Liver (tissue), 10 donors: ENCODE measurements around the gene RPE65. TPM values are rescaled to one million over a fixed set of nuclear protein-coding genes. Genes with fewer than 3 reads are reported as not detected.

Experiments
- DNase-seq: peaks from one replicate; pipeline ENCODE4 v3.0.0-alpha.2; 2017; ENCODE audit warnings: low spot score
- H3K27ac ChIP-seq, 2 donors: one replicate each; pipeline ENCODE4 v1.7.0; 2013; ENCODE audit warnings: inconsistent platforms in 2 of 2, low read length in 2 of 2, control low read depth in 1 of 2, low read depth in 1 of 2, mild to moderate bottlenecking in 1 of 2
- H3K27me3 ChIP-seq, 4 donors: one replicate each; pipeline versions ENCODE4 v1.6.1 to v1.7.0; 2013; ENCODE audit warnings: low read length in 3 of 4, inconsistent platforms in 1 of 4, mild to moderate bottlenecking in 1 of 4, moderate library complexity in 1 of 4; ENCODE audit not compliant: control insufficient read depth in 4 of 4, insufficient read depth in 4 of 4
- H3K36me3 ChIP-seq, 4 donors: one replicate each; pipeline versions ENCODE4 v1.6.1 to v1.7.0; 2013; ENCODE audit warnings: low read length in 3 of 4, mild to moderate bottlenecking in 3 of 4, low read depth in 1 of 4, moderate library complexity in 1 of 4; ENCODE audit not compliant: control insufficient read depth in 4 of 4, insufficient read depth in 3 of 4
- H3K4me1 ChIP-seq, 4 donors: one replicate each; pipeline versions ENCODE4 v1.6.1 to v1.7.0; 2013; ENCODE audit warnings: low read length in 3 of 4, mild to moderate bottlenecking in 3 of 4, moderate library complexity in 1 of 4; ENCODE audit not compliant: control insufficient read depth in 4 of 4, insufficient read depth in 4 of 4
- H3K4me3 ChIP-seq, 3 donors: one replicate each; pipeline versions ENCODE4 v1.6.1 to v1.7.0; 2013; ENCODE audit warnings: low read length in 3 of 3, control low read depth in 1 of 3, low read depth in 1 of 3, mild to moderate bottlenecking in 1 of 3
- H3K9ac ChIP-seq, 2 donors: one replicate each; pipeline ENCODE4 v1.7.0; 2013; ENCODE audit warnings: low read length in 2 of 2, mild to moderate bottlenecking in 2 of 2, moderate library complexity in 2 of 2, control low read depth in 1 of 2, low read depth in 1 of 2
- H3K9me3 ChIP-seq, 4 donors: one replicate each; pipeline versions ENCODE4 v1.6.1 to v1.7.0; 2013; ENCODE audit warnings: low read length in 3 of 4; ENCODE audit not compliant: control insufficient read depth in 4 of 4
- ATF3 ChIP-seq: IDR thresholded peaks from 2 replicates; pipeline ENCODE4 v1.6.1; 2016; ENCODE audit warnings: antibody characterized with exemption
- EGR1 ChIP-seq, 2 donors: IDR thresholded peaks; 2 replicates each; pipeline ENCODE4 v1.6.1; 2016 to 2018; ENCODE audit warnings: antibody characterized with exemption in 2 of 2, low read depth in 2 of 2
- FOXA2 ChIP-seq: IDR thresholded peaks from 2 replicates; pipeline ENCODE4 v1.6.1; 2016; ENCODE audit warnings: antibody characterized with exemption
- HNF4A ChIP-seq, 2 donors: conservative IDR thresholded peaks; 2 replicates each; pipeline ENCODE4 v1.6.1; 2016; ENCODE audit warnings: antibody characterized with exemption in 2 of 2, mild to moderate bottlenecking in 2 of 2
- HNF4G ChIP-seq: IDR thresholded peaks from 2 replicates; pipeline ENCODE4 v1.6.1; 2016; ENCODE audit warnings: antibody characterized with exemption
- JUND ChIP-seq, 2 donors: IDR thresholded peaks; 2 replicates each; pipeline ENCODE4 v1.6.1; 2016; ENCODE audit warnings: antibody characterized with exemption in 2 of 2
- NR2F2 ChIP-seq: IDR thresholded peaks from 2 replicates; pipeline ENCODE4 v1.6.1; 2016; ENCODE audit warnings: antibody characterized with exemption
- RAD21 ChIP-seq, 2 donors: IDR thresholded peaks; 2 replicates each; pipeline ENCODE4 v1.6.1; 2016; ENCODE audit warnings: antibody characterized with exemption in 2 of 2, mild to moderate bottlenecking in 2 of 2
- SP1 ChIP-seq: IDR thresholded peaks from 2 replicates; pipeline ENCODE4 v1.6.1; 2018; ENCODE audit warnings: antibody characterized with exemption, mild to moderate bottlenecking
- TAF1 ChIP-seq: conservative IDR thresholded peaks from 2 replicates; pipeline ENCODE4 v1.6.1; 2016; ENCODE audit warnings: antibody characterized with exemption, mild to moderate bottlenecking
- polyA plus RNA-seq, 2 donors: library from polyadenylated mRNA; stranded (reverse) in 1 of 2; unstranded in 1 of 2; fragments of 200-250 nt in 1 of 2; fragments of >200 nt in 1 of 2; fragmentation: Nextera tagmentation in 1 of 2; extraction: Ambion mirVana in 1 of 2; gene quantifications; one replicate each; pipeline versions ENCODE4 v1.2.1 to v1.2.3, GENCODE V29; 2013 to 2015
- small RNA-seq: library from RNA; depleted of rRNA; stranded (forward); fragments of <200 nt; gene quantifications from one replicate; pipeline ENCODE3, GENCODE V24; 2014
- total RNA-seq, 2 donors: library from RNA; depleted of rRNA; stranded (reverse); fragments of >200 nt; gene quantifications; one replicate each; pipeline ENCODE4 v1.2.3, GENCODE V29; 2014
- TF ChIP-seq, protein P1 (sequence below): IDR thresholded peaks from 2 replicates; pipeline ENCODE4 v1.6.1; 2016; ENCODE audit warnings: antibody characterized with exemption
- TF ChIP-seq, protein P2 (sequence below): IDR thresholded peaks from 2 replicates; pipeline ENCODE4 v1.6.1; 2016; ENCODE audit warnings: antibody characterized with exemption
- TF ChIP-seq, protein P3 (sequence below): fragments of 150-350 bp; IDR thresholded peaks from 2 replicates; pipeline ENCODE4 v1.5.1; 2017; ENCODE audit warnings: improper control_type of control experiment, low read depth, low read length; ENCODE audit not compliant: missing input control
- TF ChIP-seq, protein P4 (sequence below): IDR thresholded peaks from 2 replicates; pipeline ENCODE4 v1.6.1; 2016; ENCODE audit warnings: antibody characterized with exemption, mild to moderate bottlenecking
- donor health status: healthy.
- donor health status: healthy.
- donor health status: healthy.
- donor health status: healthy.
- donor health status: healthy.

RPE65 gene
- total and polyA plus RNA-seq, 4 donors = not detected

GRCh38 chr1:68379085-68379478, 70.7 kb downstream of the RPE65 start:
- TF ChIP-seq NR2F2 (no peak), JUND (IDR thresholded peaks at IDR 0.05) (no peak), FOXA2 (no peak), EGR1 (IDR thresholded peaks at IDR 0.05; ENCODE audit: low read depth in 2 of 2) (no peak), ATF3 (no peak), SP1 (no peak), HNF4G (no peak), RAD21 (IDR thresholded peaks at IDR 0.05) (no peak), TAF1 (no peak), HNF4A (conservative IDR thresholded peaks at IDR 0.05) (no peak)
- TF ChIP-seq, protein P1, sequence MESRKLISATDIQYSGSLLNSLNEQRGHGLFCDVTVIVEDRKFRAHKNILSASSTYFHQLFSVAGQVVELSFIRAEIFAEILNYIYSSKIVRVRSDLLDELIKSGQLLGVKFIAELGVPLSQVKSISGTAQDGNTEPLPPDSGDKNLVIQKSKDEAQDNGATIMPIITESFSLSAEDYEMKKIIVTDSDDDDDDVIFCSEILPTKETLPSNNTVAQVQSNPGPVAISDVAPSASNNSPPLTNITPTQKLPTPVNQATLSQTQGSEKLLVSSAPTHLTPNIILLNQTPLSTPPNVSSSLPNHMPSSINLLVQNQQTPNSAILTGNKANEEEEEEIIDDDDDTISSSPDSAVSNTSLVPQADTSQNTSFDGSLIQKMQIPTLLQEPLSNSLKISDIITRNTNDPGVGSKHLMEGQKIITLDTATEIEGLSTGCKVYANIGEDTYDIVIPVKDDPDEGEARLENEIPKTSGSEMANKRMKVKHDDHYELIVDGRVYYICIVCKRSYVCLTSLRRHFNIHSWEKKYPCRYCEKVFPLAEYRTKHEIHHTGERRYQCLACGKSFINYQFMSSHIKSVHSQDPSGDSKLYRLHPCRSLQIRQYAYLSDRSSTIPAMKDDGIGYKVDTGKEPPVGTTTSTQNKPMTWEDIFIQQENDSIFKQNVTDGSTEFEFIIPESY = no peak
- TF ChIP-seq, protein P2, sequence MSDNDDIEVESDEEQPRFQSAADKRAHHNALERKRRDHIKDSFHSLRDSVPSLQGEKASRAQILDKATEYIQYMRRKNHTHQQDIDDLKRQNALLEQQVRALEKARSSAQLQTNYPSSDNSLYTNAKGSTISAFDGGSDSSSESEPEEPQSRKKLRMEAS = no peak
- TF ChIP-seq, protein P3, sequence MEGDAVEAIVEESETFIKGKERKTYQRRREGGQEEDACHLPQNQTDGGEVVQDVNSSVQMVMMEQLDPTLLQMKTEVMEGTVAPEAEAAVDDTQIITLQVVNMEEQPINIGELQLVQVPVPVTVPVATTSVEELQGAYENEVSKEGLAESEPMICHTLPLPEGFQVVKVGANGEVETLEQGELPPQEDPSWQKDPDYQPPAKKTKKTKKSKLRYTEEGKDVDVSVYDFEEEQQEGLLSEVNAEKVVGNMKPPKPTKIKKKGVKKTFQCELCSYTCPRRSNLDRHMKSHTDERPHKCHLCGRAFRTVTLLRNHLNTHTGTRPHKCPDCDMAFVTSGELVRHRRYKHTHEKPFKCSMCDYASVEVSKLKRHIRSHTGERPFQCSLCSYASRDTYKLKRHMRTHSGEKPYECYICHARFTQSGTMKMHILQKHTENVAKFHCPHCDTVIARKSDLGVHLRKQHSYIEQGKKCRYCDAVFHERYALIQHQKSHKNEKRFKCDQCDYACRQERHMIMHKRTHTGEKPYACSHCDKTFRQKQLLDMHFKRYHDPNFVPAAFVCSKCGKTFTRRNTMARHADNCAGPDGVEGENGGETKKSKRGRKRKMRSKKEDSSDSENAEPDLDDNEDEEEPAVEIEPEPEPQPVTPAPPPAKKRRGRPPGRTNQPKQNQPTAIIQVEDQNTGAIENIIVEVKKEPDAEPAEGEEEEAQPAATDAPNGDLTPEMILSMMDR = no peak
- TF ChIP-seq, protein P4, sequence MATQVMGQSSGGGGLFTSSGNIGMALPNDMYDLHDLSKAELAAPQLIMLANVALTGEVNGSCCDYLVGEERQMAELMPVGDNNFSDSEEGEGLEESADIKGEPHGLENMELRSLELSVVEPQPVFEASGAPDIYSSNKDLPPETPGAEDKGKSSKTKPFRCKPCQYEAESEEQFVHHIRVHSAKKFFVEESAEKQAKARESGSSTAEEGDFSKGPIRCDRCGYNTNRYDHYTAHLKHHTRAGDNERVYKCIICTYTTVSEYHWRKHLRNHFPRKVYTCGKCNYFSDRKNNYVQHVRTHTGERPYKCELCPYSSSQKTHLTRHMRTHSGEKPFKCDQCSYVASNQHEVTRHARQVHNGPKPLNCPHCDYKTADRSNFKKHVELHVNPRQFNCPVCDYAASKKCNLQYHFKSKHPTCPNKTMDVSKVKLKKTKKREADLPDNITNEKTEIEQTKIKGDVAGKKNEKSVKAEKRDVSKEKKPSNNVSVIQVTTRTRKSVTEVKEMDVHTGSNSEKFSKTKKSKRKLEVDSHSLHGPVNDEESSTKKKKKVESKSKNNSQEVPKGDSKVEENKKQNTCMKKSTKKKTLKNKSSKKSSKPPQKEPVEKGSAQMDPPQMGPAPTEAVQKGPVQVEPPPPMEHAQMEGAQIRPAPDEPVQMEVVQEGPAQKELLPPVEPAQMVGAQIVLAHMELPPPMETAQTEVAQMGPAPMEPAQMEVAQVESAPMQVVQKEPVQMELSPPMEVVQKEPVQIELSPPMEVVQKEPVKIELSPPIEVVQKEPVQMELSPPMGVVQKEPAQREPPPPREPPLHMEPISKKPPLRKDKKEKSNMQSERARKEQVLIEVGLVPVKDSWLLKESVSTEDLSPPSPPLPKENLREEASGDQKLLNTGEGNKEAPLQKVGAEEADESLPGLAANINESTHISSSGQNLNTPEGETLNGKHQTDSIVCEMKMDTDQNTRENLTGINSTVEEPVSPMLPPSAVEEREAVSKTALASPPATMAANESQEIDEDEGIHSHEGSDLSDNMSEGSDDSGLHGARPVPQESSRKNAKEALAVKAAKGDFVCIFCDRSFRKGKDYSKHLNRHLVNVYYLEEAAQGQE = no peak
- Histone ChIP-seq H3K4me3 (no peak overlapping the region), H3K36me3 (no peaks in the 10 kb centered on the region), H3K9ac (no peak overlapping the region), H3K27ac (no peak overlapping the region), H3K27me3 (no peaks in the 10 kb centered on the region), H3K4me1 (no peaks in the 10 kb centered on the region), H3K9me3 (no peaks in the 10 kb centered on the region)
- DNase-seq = no peak

Small RNA genes within 50 kb of the gene (small RNA-seq; reads per million reads assigned to genes)
- gene AL139413.1 = not detected

Other genes starting within 250 kb of the RPE65 start
- 10 to 100 TPM in 1 of 2 donors, 1 to 10 TPM in 1; 3.2 to 12.5 TPM for gene WLS, start 217.4 kb downstream of the RPE65 start, total RNA-seq
- gene WLS, start 217.4 kb downstream of the RPE65 start, polyA plus RNA-seq = 10 to 100 TPM in 1 of 2 donors, 1 to 10 TPM in 1; 4.6 to 10.9 TPM
- gene DEPDC1, start 47.1 kb upstream of the RPE65 start, total RNA-seq = 10 to 100 TPM in 1 of 2 donors, not detected in 1; 18.3 TPM
- gene DEPDC1, start 47.1 kb upstream of the RPE65 start, polyA plus RNA-seq = under 1 TPM; 0.52 to 0.58 TPM